Activated T-helper 1 cell treated with Interleukin-2 at 50 U/mL for 16 hours (primary cell): ENCODE measurements around the gene TBC1D24.
A peak's percentile ranks its signal among the peaks of the same experiment; 100 is the strongest.

Source experiments
- DNase-seq: peaks from one replicate; pipeline ENCODE4 v3.0.0-alpha.2; 2020; ENCODE audit warnings: low read depth

The TBC1D24 gene

DNA sequence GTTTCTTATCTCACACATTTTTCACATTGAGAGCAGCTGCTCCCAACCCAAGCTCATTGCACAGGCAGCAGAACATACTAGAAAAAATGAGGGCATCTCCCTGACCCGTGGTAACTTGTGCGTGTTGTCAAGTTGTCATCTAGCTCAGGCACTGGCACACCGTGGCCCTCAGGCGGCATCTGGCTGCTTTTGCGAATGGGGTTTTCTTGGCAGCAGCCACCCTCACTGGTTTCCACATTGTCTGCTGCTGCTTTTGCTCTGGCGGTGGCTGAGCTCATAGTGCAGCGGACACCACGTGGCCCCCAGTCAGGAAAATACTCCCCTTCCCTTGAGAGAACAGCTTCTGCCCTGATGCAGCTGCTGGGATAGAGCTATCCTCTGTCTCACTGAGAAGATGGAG is 24.4 kb upstream of the TBC1D24 start:
- no peak for DNase-seq

- DNase-seq: no peak
Observed at GRCh38 chr16:2450975-2451381, 23.9 kb upstream of the TBC1D24 start.

DNA sequence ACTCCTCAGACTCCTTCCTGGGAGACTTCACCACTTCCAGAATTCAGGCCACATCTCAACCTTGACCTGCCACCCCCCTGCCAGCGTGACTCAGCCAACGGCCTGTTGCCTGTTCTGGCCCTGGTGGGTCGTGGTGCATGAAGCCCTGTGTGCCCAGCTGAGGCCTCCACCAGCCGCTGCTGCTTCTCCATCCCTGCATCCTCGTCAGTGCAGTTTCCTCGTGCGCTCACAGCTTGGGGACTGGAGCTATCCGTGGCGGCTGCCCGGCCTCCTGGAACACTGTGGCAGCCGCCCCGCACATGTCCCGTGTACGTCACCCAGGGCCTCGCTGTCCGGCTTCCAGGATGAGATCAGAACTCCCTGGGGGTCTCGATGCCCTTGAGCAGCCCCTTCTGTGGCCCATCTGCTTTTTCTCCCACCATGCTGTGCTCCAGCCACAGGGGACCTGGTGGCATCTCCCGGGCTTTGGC is 23.0 kb upstream of the TBC1D24 start:
- no peak for DNase-seq

DNA sequence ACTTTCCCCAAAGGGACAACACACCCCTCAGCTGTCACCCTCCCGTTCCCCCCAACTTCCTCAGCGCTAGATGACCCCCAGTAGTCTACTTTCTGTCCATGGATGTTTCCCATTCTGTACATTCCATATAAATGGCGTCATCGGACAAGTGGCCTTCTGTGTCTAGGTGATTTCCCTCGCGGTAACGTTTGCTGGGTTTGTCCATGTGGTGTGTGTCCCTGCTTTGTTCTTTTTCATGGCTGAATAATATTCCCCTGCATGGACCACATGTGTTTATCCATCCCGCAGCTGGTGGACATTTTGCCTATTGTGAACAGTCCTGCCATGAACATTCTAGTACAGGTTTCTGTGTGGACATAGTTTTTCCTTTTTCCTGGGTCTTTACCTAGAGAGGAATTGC is 22.3 kb upstream of the TBC1D24 start:
- no peak for DNase-seq

DNA sequence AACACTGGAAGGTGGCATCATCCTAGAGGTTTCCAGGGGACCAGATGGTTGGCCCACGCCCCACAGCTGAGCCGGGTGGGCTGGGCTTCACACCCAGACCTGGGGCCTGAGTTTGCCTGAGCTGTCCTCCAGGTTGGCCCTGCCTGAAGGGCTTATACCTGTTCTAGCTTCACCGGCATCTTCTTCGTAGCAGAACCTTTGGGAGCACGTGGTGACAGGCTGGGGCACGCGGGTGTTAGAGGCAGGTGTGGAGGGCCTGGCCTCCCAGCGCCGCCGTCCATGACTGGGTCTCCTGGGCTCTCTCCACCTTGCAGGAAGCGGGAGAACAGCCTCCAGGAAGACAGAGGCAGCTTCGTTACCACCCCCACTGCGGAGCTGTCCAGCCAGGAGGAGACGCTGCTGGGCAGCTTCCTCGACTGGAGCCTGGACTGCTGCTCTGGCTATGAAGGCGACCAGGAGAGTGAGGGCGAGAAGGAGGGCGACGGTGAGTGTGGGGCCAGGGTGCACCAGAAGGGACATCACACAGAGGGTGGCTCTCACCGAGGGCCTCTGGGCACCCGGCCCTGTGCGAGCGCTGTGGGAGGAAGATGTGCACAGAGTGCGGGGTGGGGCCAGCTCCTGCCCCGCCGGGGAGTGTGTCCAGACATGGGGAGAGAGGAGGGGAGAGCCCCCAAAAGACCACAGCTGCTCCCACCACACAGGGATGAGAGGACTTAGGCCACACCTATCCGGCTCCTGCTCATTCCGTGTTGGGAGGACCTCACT is 19.7 kb upstream of the TBC1D24 start:
- DNase-seq: no peak

GRCh38 chr16:2456551-2457153 is 18.3 kb upstream of the TBC1D24 start:
- DNase-seq: no peak

DNA sequence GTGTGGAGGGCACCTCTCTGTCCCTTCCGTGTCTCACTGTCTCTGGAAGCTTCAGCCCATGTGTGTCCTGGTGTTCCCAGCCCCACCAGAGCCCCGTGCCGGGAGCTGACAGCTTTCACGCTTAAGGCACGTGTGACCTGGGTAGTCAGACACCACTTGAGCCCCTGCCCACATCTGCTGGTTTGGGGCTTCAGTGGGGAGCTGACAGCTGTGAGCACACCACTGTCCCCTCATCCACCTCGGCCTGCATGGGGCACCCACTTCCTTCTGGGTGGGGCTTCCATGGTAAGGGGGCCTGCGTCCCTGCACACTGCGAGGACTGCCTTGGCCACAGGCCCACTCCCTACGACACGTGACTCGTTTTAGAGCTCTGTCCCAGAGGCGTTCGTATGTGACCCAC is 17.7 kb upstream of the TBC1D24 start:
- no peak for DNase-seq

GRCh38 chr16:2457946-2458345 is 17.0 kb upstream of the TBC1D24 start:
- no peak for DNase-seq

- DNase-seq: no peak
Observed at GRCh38 chr16:2458887-2459646, 15.9 kb upstream of the TBC1D24 start.

DNA sequence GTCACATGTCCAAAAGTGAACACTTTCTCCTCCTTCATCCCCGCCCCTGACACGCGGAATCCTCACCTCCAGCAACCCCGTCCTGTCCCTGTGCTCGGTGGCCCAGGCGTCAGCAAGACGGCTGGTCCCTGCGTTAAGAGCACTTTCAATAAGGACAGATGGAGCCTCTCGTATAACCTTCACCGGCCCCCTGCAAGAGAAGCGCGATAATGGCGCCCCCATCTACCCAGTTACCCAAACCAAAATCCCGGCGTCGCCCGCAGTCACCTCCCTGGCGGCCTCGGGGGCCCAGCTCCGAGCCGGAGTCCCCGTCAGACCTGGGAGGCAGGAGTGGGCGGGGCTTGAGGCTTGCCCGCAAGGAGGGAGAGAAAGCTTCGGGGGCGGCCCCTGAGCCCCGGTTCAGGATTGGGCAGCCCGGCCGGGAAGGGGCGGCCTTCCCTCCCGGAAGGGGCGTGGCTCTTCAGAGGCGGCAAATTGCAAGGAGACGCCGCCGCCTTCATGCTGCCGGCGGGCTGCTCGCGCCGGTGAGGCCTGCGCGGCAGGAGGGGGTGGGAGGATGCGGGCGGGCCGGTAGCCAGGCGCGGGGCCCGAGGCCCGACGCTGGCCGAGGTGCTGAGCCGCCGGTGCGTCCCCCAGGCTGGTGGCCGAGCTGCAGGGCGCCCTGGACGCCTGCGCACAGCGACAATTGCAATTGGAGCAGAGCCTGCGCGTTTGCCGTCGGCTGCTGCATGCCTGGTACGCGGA is 15.1 kb upstream of the TBC1D24 start, which contains the start of gene TEDC2:
TEDC2 (plus strand) TSS at position 463 of the 744 bp plus-strand sequence; CDS start at position 499, 36 bp downstream.
- peak; percentile 95 for DNase-seq

DNA sequence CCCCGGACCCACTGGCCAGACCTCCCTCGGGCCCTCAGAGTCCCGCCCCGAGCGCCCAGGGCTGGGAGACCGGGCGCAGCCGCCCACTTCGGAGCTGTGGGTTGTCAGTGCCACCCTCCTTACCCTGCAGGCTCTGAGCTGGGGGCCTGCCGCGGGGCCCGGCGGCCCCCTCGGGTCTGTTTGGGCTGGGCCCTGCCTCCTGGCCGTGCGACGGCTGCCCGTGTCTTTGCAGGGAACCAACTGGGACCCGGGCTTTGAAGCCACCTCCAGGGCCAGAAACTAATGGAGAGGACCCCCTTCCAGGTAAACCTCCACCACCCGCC is 14.6 kb upstream of the TBC1D24 start:
- no peak for DNase-seq

GRCh38 chr16:2460916-2461315 is 14.0 kb upstream of the TBC1D24 start:
- no peak for DNase-seq

DNA sequence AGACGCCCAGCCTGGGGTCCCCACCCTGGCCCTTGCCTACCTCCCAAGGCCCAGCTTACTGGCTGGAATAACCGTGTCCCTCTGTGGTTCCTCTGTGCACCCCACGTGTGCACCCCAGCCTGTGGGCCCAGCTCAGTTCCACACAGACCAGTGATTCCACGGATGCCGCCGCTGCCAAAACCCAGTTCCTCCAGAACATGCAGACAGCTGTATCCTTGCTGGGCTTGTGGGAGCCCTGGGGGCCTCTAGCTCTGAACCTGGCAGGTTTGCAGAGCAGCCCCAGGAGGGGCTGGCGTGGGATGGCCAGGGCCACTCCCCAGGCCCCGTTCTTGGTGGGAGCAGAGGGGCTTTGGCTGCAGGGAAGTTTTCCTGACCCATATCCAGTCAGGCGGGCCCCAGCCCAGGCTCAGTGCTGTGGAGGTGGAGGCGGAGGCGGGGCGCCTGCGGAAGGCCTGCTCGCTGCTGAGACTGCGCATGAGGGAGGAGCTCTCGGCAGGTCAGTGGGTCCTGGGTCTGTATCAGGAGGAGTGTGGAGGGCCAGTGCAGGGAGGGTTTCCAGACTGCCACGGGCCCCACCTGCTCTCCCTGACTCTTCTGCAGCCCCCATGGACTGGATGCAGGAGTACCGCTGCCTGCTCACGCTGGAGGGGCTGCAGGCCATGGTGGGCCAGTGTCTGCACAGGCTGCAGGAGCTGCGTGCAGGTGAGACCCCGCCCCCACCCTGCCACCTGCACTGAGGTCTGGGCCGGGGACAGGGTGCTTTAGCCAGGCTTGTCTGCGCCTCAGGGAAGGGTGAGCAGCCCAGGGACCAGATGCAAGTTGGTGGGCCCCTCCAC is 12.7 kb upstream of the TBC1D24 start:
- DNase-seq: no peak

- no peak for DNase-seq
Observed at GRCh38 chr16:2464333-2464732, 10.6 kb upstream of the TBC1D24 start.

DNA sequence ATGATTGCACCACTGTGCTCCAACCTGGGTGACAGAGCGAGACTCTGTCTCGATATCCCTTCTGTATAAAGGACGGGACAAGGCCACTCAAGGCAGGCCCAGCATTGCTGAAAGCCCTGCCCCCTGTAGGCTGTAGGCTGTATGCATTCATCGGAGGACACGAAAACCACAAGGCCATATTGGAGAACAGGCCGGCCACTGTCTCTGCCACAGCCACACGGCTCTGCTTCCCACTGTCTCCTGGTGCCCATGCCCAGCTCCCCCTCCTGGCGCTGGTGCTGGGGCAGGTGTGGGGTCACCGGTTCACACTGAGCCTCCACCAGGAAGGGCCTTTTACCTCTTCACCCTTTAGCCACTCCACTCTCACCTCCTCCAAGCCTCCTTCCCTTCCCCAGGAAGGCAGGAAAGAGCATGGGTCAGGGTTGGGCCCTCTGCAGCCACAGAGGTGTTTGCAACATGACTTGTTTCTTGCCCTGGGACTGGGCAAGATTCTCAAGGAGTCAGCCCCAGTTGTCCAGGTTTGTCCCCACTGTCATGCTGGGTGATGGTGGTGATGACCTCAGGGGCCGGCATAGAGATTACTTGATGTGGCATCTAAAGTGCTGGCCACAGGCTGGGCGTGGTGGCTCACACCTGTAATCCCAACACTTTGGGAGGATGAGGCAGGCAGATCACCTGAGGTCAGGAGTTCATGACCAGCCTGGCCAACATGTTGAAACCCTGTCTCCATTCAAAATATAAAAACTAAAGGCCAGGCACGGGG is 9.1 kb upstream of the TBC1D24 start:
- DNase-seq: no peak

GRCh38 chr16:2466667-2467527 is 8.0 kb upstream of the TBC1D24 start:
- no peak for DNase-seq

DNA sequence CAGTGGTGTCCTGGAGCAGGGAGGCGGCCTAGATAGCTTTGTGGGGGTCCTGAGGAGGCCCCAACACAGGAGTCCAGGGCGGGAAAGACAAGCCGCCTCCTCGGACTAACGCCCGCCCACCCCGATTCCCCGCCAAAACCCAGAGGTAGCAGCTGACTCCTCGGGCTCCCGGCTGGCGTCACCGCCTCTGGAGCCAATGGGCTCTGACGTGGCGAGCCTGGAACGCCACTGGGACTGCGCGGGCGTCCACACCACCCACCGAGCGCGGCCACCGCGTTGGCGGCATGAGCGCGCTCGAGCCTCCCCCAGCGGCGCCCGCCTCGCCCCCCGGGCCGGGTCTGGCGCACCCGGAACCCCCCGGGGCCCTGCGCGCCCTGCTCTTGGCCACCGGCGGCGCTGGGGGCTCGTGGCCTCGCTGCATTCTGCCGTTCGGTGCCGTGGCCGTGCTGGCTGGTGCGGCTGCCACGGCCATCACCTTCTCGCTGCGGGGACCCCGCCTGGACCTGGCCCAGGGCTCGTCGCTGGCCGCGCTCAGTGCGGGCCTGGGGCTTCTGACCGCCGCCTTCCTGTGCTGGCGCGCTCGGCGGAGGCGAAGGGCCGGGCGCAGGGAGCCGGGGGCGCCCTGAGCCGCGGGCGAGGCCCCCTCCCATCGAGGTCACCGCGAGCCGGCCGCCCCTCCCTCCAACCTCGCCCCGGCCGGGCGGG is 7.2 kb upstream of the TBC1D24 start:
- DNase-seq: no peak

- no peak for DNase-seq
Observed at GRCh38 chr16:2468233-2468724, 6.6 kb upstream of the TBC1D24 start.
